H1 (cell line): ENCODE results near the gene SCP2. TPM values are rescaled to one million over a fixed set of nuclear protein-coding genes. Genes with fewer than 3 reads are reported as not detected.
A peak's percentile ranks its signal among the peaks of the same experiment; 100 is the strongest.

Experiments
- CTCF ChIA-PET: fragments of 300-600 bp; sonication (Branson Sonifier 250); formaldehyde crosslinking; loops from one replicate; lab custom pipeline; 2021; ENCODE audit not compliant: partially characterized antibody; lab: Charles Lee
- POLR2A ChIA-PET: fragments of 300-600 bp; sonication (Branson Sonifier 250); formaldehyde crosslinking; loops from one replicate; lab custom pipeline; 2021; ENCODE audit warnings: inconsistent platforms; ENCODE audit not compliant: partially characterized antibody; lab: Charles Lee
- DNase-seq, 2 experiments: peaks; one replicate each; pipeline versions ENCODE4 v3.0.0 to v3.0.0-alpha.2; 2010 to 2022; ENCODE audit warnings: low spot score in 2 of 2, low read depth in 1 of 2, mixed read lengths in 1 of 2
- FAIRE-seq: peaks from 2 replicates; lab custom pipeline; 2011; peaks lifted over from hg19 to GRCh38; lab: Jason Lieb, UNC
- H2AFZ ChIP-seq: 2 replicates; pipeline ENCODE4 v1.8.1; 2012; ENCODE audit warnings: low read length, inconsistent platforms
- H2AK5ac ChIP-seq: 2 replicates; pipeline ENCODE4 v1.6.1; 2013; ENCODE audit warnings: low read depth, low read length
- H2BK120ac ChIP-seq: replicated peaks from 2 replicates; pipeline ENCODE3; 2013; ENCODE audit warnings: low read depth, low read length, inconsistent platforms
- H2BK12ac ChIP-seq: 2 replicates; pipeline ENCODE4 v1.6.1; 2013; ENCODE audit warnings: low read depth, low read length
- H2BK15ac ChIP-seq: 2 replicates; pipeline ENCODE4 v1.6.1; 2013; ENCODE audit warnings: low read length
- H2BK20ac ChIP-seq: 2 replicates; pipeline ENCODE4 v1.6.1; 2013; ENCODE audit warnings: low read length
- H2BK5ac ChIP-seq: 2 replicates; pipeline ENCODE4 v1.6.1; 2013; ENCODE audit warnings: low read depth, low read length
- H3K14ac ChIP-seq: 2 replicates; pipeline ENCODE4 v1.6.1; 2013; ENCODE audit warnings: inconsistent platforms; ENCODE audit not compliant: insufficient read length
- H3K18ac ChIP-seq: 2 replicates; pipeline ENCODE4 v1.6.1; 2013; ENCODE audit warnings: low read length; ENCODE audit errors: extremely low read depth
- H3K23ac ChIP-seq: 2 replicates; pipeline ENCODE4 v1.6.1; 2013; ENCODE audit warnings: inconsistent platforms; ENCODE audit not compliant: insufficient read length
- H3K23me2 ChIP-seq: 2 replicates; pipeline ENCODE4 v1.6.1; 2013; ENCODE audit warnings: low read depth, low read length
- H3K27ac ChIP-seq: 2 replicates; pipeline ENCODE4 v1.6.1; 2011; ENCODE audit warnings: low read depth, low read length, inconsistent platforms
- H3K27me3 ChIP-seq, 4 experiments: replicated peaks in 1 of 4; 1 replicate in 1 of 4; 2 replicates in 3 of 4; pipeline versions ENCODE4 v1.6.1 to v1.8.1; 2011 to 2013; ENCODE audit warnings: low read length in 3 of 4, mild to moderate bottlenecking in 3 of 4, inconsistent platforms in 2 of 4, mixed read lengths in 2 of 4, moderate library complexity in 1 of 4; ENCODE audit not compliant: control insufficient read depth in 3 of 4, insufficient read depth in 3 of 4; ENCODE audit errors: extremely low read depth in 1 of 4
- H3K36me3 ChIP-seq, 4 experiments: 2 replicates each; pipeline versions ENCODE4 v1.6.1 to v1.8.1; 2011 to 2013; ENCODE audit warnings: mild to moderate bottlenecking in 4 of 4, low read length in 3 of 4, moderate library complexity in 2 of 4, control low read depth in 1 of 4, inconsistent platforms in 1 of 4; ENCODE audit not compliant: insufficient read depth in 4 of 4, control insufficient read depth in 2 of 4
- H3K4ac ChIP-seq: replicated peaks from 2 replicates; pipeline ENCODE3; 2013; ENCODE audit warnings: low read length, low read depth, mixed read lengths, inconsistent platforms; ENCODE audit not compliant: insufficient read length
- H3K4me1 ChIP-seq, 4 experiments: replicated peaks in 1 of 4; 1 replicate in 1 of 4; 2 replicates in 3 of 4; pipeline versions ENCODE4 v1.6.1 to v1.8.1; 2011 to 2013; ENCODE audit warnings: low read length in 3 of 4, inconsistent platforms in 2 of 4, mixed read lengths in 1 of 4; ENCODE audit not compliant: insufficient read depth in 4 of 4, control insufficient read depth in 3 of 4
- H3K4me2 ChIP-seq, 2 experiments: 2 replicates each; pipeline versions ENCODE4 v1.6.1 to v1.8.1; 2011 to 2013; ENCODE audit warnings: low read depth in 2 of 2, low read length in 2 of 2, control low read depth in 1 of 2, inconsistent platforms in 1 of 2, mild to moderate bottlenecking in 1 of 2; ENCODE audit not compliant: insufficient read depth in 1 of 2
- H3K4me3 ChIP-seq, 4 experiments: fragments of 200-600, 300-600 bp in 1 of 4; sonication (generic), shearing (Covaris generic), sonication (Bioruptor Twin) in 1 of 4; 2 replicates each; pipeline versions ENCODE4 v1.5.1 to v1.8.1; 2011 to 2016; ENCODE audit warnings: low read length in 4 of 4, low read depth in 3 of 4, control low read depth in 2 of 4, inconsistent platforms in 2 of 4, mild to moderate bottlenecking in 2 of 4, mixed read lengths in 1 of 4, moderate library complexity in 1 of 4; ENCODE audit not compliant: insufficient read depth in 2 of 4; ENCODE audit errors: extremely low read depth in 1 of 4
- H3K56ac ChIP-seq: replicated peaks from 2 replicates; pipeline ENCODE3; 2013; ENCODE audit warnings: low read depth, mild to moderate bottlenecking, mixed read lengths, low read length, inconsistent platforms; ENCODE audit not compliant: insufficient read length
- H3K79me1 ChIP-seq: 2 replicates; pipeline ENCODE4 v1.6.1; 2013; ENCODE audit warnings: low read depth, low read length, control low read depth
- H3K79me2 ChIP-seq, 2 experiments: 2 replicates each; pipeline versions ENCODE4 v1.6.1 to v1.8.1; 2012 to 2013; ENCODE audit warnings: low read length in 2 of 2, mild to moderate bottlenecking in 2 of 2, inconsistent platforms in 1 of 2; ENCODE audit not compliant: insufficient read depth in 2 of 2, control insufficient read depth in 1 of 2
- H3K9ac ChIP-seq, 4 experiments: replicated peaks in 1 of 4; 1 replicate in 1 of 4; 2 replicates in 3 of 4; pipeline versions ENCODE4 v1.6.1 to v1.8.1; 2011 to 2013; ENCODE audit warnings: low read depth in 3 of 4, low read length in 3 of 4, control low read depth in 2 of 4, mild to moderate bottlenecking in 2 of 4, moderate library complexity in 2 of 4, inconsistent platforms in 1 of 4; ENCODE audit errors: extremely low read depth in 1 of 4
- H3K9me3 ChIP-seq, 2 experiments: 2 replicates each; pipeline versions ENCODE4 v1.6.1 to v1.8.1; 2012 to 2013; ENCODE audit warnings: mild to moderate bottlenecking in 2 of 2, moderate library complexity in 2 of 2, control low read depth in 1 of 2, inconsistent platforms in 1 of 2, low read depth in 1 of 2, low read length in 1 of 2, mixed read lengths in 1 of 2; ENCODE audit not compliant: insufficient read depth in 2 of 2
- H4K20me1 ChIP-seq, 2 experiments: replicated peaks in 1 of 2; 2 replicates each; pipeline versions ENCODE3 to v1.8.1; 2011 to 2013; ENCODE audit warnings: inconsistent platforms in 2 of 2, low read length in 2 of 2, mild to moderate bottlenecking in 1 of 2; ENCODE audit not compliant: insufficient read depth in 2 of 2, control insufficient read depth in 1 of 2
- H4K5ac ChIP-seq: 2 replicates; pipeline ENCODE4 v1.6.1; 2013; ENCODE audit warnings: low read length, low read depth, mixed read lengths, inconsistent platforms; ENCODE audit not compliant: insufficient read length
- H4K8ac ChIP-seq: 2 replicates; pipeline ENCODE4 v1.8.0; 2013; ENCODE audit warnings: mild to moderate bottlenecking, moderate library complexity, low read length, inconsistent platforms; ENCODE audit not compliant: insufficient read depth; ENCODE audit errors: extremely low read depth
- H4K91ac ChIP-seq: replicated peaks from 2 replicates; pipeline ENCODE3; 2013; ENCODE audit warnings: low read length, mixed read lengths, inconsistent platforms; ENCODE audit not compliant: insufficient read length
- ASH2L ChIP-seq: fragments of 200-600, 300-600 bp; sonication (generic); IDR thresholded peaks from one replicate; pipeline ENCODE4 v1.7.1; 2017; ENCODE audit warnings: low read length
- BCL11A ChIP-seq, 2 experiments: IDR thresholded peaks; one replicate each; pipeline ENCODE4 v1.6.1; 2011; ENCODE audit warnings: low read depth in 2 of 2, low read length in 2 of 2, mild to moderate bottlenecking in 2 of 2
- BRCA1 ChIP-seq: IDR thresholded peaks from 2 replicates; pipeline ENCODE4 v1.6.1; 2012; ENCODE audit warnings: low read depth, low read length, improper control_type of control experiment
- CEBPB ChIP-seq: IDR thresholded peaks from 2 replicates; pipeline ENCODE4 v1.6.1; 2012; ENCODE audit warnings: low read depth, low read length
- CTBP2 ChIP-seq: IDR thresholded peaks from 2 replicates; pipeline ENCODE4 v1.7.0; 2011; ENCODE audit warnings: borderline replicate concordance, mild to moderate bottlenecking, moderate library complexity, mixed read lengths, low read length; ENCODE audit not compliant: insufficient read depth, insufficient read length
- FOSL1 ChIP-seq: IDR thresholded peaks from 2 replicates; pipeline ENCODE4 v1.6.1; 2011; ENCODE audit warnings: mild to moderate bottlenecking, low read depth, low read length, moderate library complexity; ENCODE audit not compliant: insufficient read depth
- HDAC2 ChIP-seq, 2 experiments: fragments of 300-600 bp in 1 of 2; sonication (generic) in 1 of 2; IDR thresholded peaks; 2 replicates each; pipeline ENCODE4 v1.6.1; 2011 to 2012; ENCODE audit warnings: low read depth in 2 of 2, low read length in 2 of 2, mild to moderate bottlenecking in 2 of 2, moderate library complexity in 2 of 2, borderline replicate concordance in 1 of 2, inconsistent platforms in 1 of 2
- NRF1 ChIP-seq: IDR thresholded peaks from 2 replicates; pipeline ENCODE4 v1.6.1; 2011; ENCODE audit warnings: mild to moderate bottlenecking, low read depth, low read length, improper control_type of control experiment
- POU5F1 ChIP-seq: IDR thresholded peaks from 2 replicates; pipeline ENCODE4 v1.6.1; 2011; ENCODE audit warnings: low read depth, mild to moderate bottlenecking, low read length, moderate library complexity
- SP4 ChIP-seq: IDR thresholded peaks from 2 replicates; pipeline ENCODE4 v1.6.1; 2012; ENCODE audit warnings: low read length, inconsistent platforms
- SRF ChIP-seq: IDR thresholded peaks from 2 replicates; pipeline ENCODE4 v1.6.1; 2011; ENCODE audit warnings: mild to moderate bottlenecking, low read depth, low read length, moderate library complexity
- WGBS, 2 experiments: shearing (Covaris generic) in 1 of 2; methylation state at CpG; one replicate each; pipeline versions ENCODE4 v1.1.6 to v1.1.7; 2013 to 2015; ENCODE audit warnings: low lambda C conversion rate in 2 of 2, mixed read lengths in 2 of 2, inconsistent platforms in 1 of 2, low coverage in 1 of 2, missing lambda C conversion rate in 1 of 2; ENCODE audit not compliant: insufficient replicate concordance in 2 of 2, insufficient coverage in 1 of 2, insufficient read length in 1 of 2; ENCODE audit errors: extremely low coverage in 1 of 2, missing lambda C conversion rate in 1 of 2; 5-methylcytosine and 5-hydroxymethylcytosine counted together
- polyA plus RNA-seq, 7 experiments: library from polyadenylated mRNA; depleted of rRNA in 3 of 7; stranded (reverse) in 5 of 7; unstranded in 2 of 7; fragments of >200 nt in 5 of 7; fragments of 200-250 nt in 2 of 7; gene quantifications; 1 replicate in 5 of 7; 2 replicates in 1 of 7; 4 replicates in 1 of 7; pipeline versions ENCODE4 v1.2.1 to v1.2.3, GENCODE V29; 2011 to 2013; ENCODE audit warnings: missing spikeins in 2 of 7, mixed read lengths in 2 of 7
- total RNA-seq: library from RNA; stranded (reverse); fragmentation: NEBNext Ultra II Directional; extraction: Animal tissue kit (Norgen Biotek cat#: 25700); gene quantifications from 2 replicates; pipeline ENCODE4 v1.2.1, GENCODE V29; 2021

Gene SCP2
- total and polyA plus RNA-seq, 2 of the 8 experiments (the other 6 are each of a cell fraction or from before 2014, with no cell fraction given) = 20.9 to 54.3 TPM

DNA sequence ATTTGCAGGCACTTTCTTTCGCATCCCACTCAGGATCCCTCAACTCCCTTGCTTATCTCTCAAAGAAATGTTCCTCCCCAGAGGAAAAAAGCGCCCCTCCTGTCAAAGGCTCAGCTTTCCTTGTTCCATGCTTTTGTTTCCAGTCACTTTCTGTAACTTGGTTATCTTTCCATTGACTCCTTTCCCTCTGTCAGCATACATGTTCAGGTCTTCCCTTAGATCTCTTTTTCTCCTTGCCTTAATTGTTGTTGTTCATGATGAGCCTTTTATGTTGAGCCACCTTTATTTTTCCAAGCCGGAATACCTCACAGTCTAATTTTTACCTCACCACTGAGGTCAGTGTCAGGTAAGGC is 88.4 kb downstream of the SCP2 start:
- H2AFZ ChIP-seq = peak overlapping the region; percentile 45; the same call in 1 of the 2 replicates
- H3K79me2 ChIP-seq = peaks cover 0 to 9% of the 10 kb centered on the region in 2 experiments; a peak in 1 of 4 replicates
- no peak overlapping the region for H2BK15ac ChIP-seq
- H4K8ac ChIP-seq = no peak overlapping the region
- no peaks in the 10 kb centered on the region for H3K27me3 ChIP-seq
- 28% methylated on average over 3 of the region's 3 CpGs; no CpG with 5 or more reads in 1 of the 2 experiments for WGBS, 2 experiments
- H3K23me2 ChIP-seq = peaks cover 3% of the 10 kb centered on the region; the same call in 1 of the 2 replicates
- H3K9me3 ChIP-seq = no peaks in the 10 kb centered on the region
- H2AK5ac ChIP-seq = no peak overlapping the region
- H4K5ac ChIP-seq = no peak overlapping the region
- no peaks in the 10 kb centered on the region for H3K79me1 ChIP-seq
- H3K4me3 ChIP-seq = peak overlapping the region; percentile 59 to 73 (median 66)
- no peak overlapping the region for H2BK5ac ChIP-seq
- H3K4me1 ChIP-seq = no peaks in the 10 kb centered on the region; a peak in 1 of 7 replicates
- peak overlapping the region; percentile 2; the same call in 1 of the 2 replicates for H3K27ac ChIP-seq
- no peak overlapping the region for H2BK12ac ChIP-seq
- TF ChIP-seq FOSL1 (no peak), NRF1 (no peak), HDAC2 (IDR thresholded peaks at IDR 0.05; ENCODE audit: borderline replicate concordance in 1 of 2, low read depth in 2 of 2, low read length in 2 of 2) (no peak), CTBP2 (no peak), SP4 (no peak), BRCA1 (no peak), ASH2L (no peak), CEBPB (no peak), SRF (no peak), POU5F1 (no peak), BCL11A (IDR thresholded peaks at IDR 0.05; ENCODE audit: low read depth in 2 of 2, low read length in 2 of 2) (no peak)
- TF ChIP-seq, all 59 proteins: peak for 0
- Histone ChIP-seq H3K23ac (no peak overlapping the region), H4K20me1 (no peaks in the 10 kb centered on the region), H2BK20ac (no peak overlapping the region), H3K4ac (no peak overlapping the region), H2BK120ac (no peak overlapping the region), H3K36me3 (no peaks in the 10 kb centered on the region), H3K56ac (no peak overlapping the region), H3K14ac (no peak overlapping the region), H4K91ac (no peak overlapping the region), H3K9ac (peak overlapping the region in 1 of 4 experiments; percentile 76; a peak in 3 of 7 replicates), H3K4me2 (peak overlapping the region; percentile 71 to 93), H3K18ac (no peak overlapping the region; the same call in 1 of the 2 replicates)
- no peak for FAIRE-seq
- ChIA-PET CTCF (interaction anchor here (0.6 to 1.4 kb wide), 3 partner anchors 12 to 329 kb away, joined by 3 to 4 read pairs (median 3); no protein-coding TSS in a partner anchor), POLR2A (interaction anchor here (0.8 to 1.3 kb wide), 2 partner anchors 37 to 70 kb away, joined by 3 read pairs; no protein-coding TSS in a partner anchor)
- DNase-seq = no peak
